Glomerular endothelial cell (primary cell): ENCODE measurements around the gene GJD3. TPM values are rescaled to one million over a fixed set of nuclear protein-coding genes. Genes with fewer than 3 reads are reported as not detected.
"Not testable (repeated sequence)": the region's sequence is repeated elsewhere in the genome, so short reads cannot be mapped to it uniquely, and the experiment has no call there.

Experiments
- DNase-seq: peaks from one replicate; pipeline ENCODE4 v3.0.0-alpha.2; 2011; ENCODE audit warnings: low read depth, low spot score; ENCODE audit errors: extremely low read depth
- total RNA-seq: library from RNA; depleted of rRNA; stranded (reverse); fragments of >200 nt; gene quantifications from 2 replicates; pipeline ENCODE4 v1.2.3, GENCODE V29; 2015

Gene GJD3
- 1.1 and 3.6 TPM in 2 replicates for total RNA-seq

- no peak for DNase-seq
These were observed at the start of gene GJD3 for GRCh38 chr17:40364121-40364861. Gene GJD3, minus strand, starts transcription at chr17:40364737. Its CDS starts 922 bp downstream, at chr17:40363815.

GRCh38 chr17:40414312-40414711 lies 49.8 kb upstream of the GJD3 start:
- DNase-seq = not testable (repeated sequence)

GRCh38 chr17:40412880-40413279 lies 48.3 kb upstream of the GJD3 start:
- no peak for DNase-seq

- no peak for DNase-seq
These were observed 47.3 kb upstream of the GJD3 start for GRCh38 chr17:40411821-40412220.

- DNase-seq = no peak
These were observed 45.5 kb upstream of the GJD3 start for GRCh38 chr17:40410082-40410481.

GRCh38 chr17:40409540-40409939 lies 45.0 kb upstream of the GJD3 start:
- not testable (repeated sequence) for DNase-seq

GRCh38 chr17:40407460-40407859 lies 42.9 kb upstream of the GJD3 start:
- no peak for DNase-seq

- no peak for DNase-seq
These were observed 39.5 kb upstream of the GJD3 start for GRCh38 chr17:40404003-40404402.

- no peak for DNase-seq
These were observed 38.1 kb upstream of the GJD3 start for GRCh38 chr17:40402668-40403067.

- DNase-seq = no peak
These were observed 34.6 kb upstream of the GJD3 start for GRCh38 chr17:40399185-40399584.

GRCh38 chr17:40386555-40386954 lies 22.0 kb upstream of the GJD3 start:
- DNase-seq = not testable (repeated sequence)

GRCh38 chr17:40382251-40382650 lies 17.7 kb upstream of the GJD3 start:
- DNase-seq = no peak

- DNase-seq = no peak
These were observed 14.4 kb upstream of the GJD3 start for GRCh38 chr17:40378966-40379365.

GRCh38 chr17:40377832-40378231 lies 13.3 kb upstream of the GJD3 start:
- no peak for DNase-seq

- DNase-seq = not testable (repeated sequence)
These were observed 12.0 kb upstream of the GJD3 start for GRCh38 chr17:40376541-40376940.

GRCh38 chr17:40375786-40376185 lies 11.2 kb upstream of the GJD3 start:
- not testable (repeated sequence) for DNase-seq

- no peak for DNase-seq
These were observed 10.4 kb upstream of the GJD3 start for GRCh38 chr17:40374821-40375498.

- DNase-seq = no peak
These were observed 9.5 kb upstream of the GJD3 start for GRCh38 chr17:40373999-40374398.

- DNase-seq = no peak
These were observed 8.8 kb upstream of the GJD3 start for GRCh38 chr17:40373324-40373723.

- DNase-seq = not testable (repeated sequence)
These were observed 8.1 kb upstream of the GJD3 start for GRCh38 chr17:40372644-40373043.

GRCh38 chr17:40372031-40372430 lies 7.5 kb upstream of the GJD3 start:
- no peak for DNase-seq

GRCh38 chr17:40371261-40371929 lies 6.9 kb upstream of the GJD3 start:
- no peak for DNase-seq
